ENCODE data around the gene ADGRL3.

Gene ADGRL3

DNA sequence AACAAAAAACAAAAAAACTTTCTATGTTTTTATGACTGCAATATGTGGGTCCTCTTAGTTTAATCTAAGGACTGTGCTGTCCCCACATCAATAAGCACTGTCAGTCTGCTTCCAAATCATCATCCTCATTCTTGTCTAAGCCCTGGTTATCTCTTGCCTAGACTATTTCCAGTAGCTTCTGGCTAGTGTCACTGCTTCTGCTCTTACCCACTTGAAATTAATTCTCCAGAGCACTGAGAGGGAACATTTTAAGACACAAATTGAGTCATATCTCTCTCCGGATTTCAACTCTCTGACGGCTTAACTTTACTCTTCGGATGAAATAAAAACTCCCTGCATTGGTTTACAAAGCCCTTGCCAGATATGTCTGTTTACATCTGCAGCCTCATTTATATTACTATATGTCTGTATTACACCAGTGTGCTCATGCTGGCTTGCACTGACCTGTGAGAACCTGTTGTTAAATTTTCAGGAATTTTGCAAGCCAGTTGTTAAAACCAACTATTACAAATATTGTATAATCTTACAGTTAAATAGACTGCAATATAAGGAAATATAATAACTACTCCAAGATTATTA is 345.9 kb downstream of the ADGRL3 start:
- no peak for FAIRE-seq
- TF ChIP-seq POLR2A (IDR thresholded peaks at IDR 0.05; ENCODE audit: low read depth, low read length): no peak

DNA sequence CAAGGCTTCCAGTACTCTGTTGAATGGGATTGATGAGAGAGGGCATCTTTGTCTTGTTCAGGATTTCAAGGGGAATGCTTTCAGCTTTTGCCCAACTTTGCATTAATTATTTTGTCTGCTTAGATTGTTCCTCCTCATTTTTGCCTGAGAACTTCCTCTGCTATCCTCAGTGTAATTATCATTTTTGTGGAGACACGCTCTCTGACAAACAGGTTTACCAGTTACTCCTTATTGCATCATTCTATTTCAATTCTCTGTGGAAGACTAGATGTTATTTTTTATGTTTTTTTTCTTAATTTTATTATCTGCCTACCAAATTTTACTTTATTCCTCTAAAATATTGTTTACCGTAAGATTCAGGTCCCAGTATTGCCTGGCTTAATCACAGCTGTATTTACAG is 349.2 kb downstream of the ADGRL3 start:
- no peak for DNase-seq (ENCODE audit: insufficient read length, low spot score)
- no peak for FAIRE-seq
- TF ChIP-seq POLR2A (IDR thresholded peaks at IDR 0.05; ENCODE audit: low read depth, low read length): no peak

More for the DNA sequence above, 345.9 kb downstream of the ADGRL3 start:
- no peak for DNase-seq (ENCODE audit: insufficient read length, low spot score)

DNA sequence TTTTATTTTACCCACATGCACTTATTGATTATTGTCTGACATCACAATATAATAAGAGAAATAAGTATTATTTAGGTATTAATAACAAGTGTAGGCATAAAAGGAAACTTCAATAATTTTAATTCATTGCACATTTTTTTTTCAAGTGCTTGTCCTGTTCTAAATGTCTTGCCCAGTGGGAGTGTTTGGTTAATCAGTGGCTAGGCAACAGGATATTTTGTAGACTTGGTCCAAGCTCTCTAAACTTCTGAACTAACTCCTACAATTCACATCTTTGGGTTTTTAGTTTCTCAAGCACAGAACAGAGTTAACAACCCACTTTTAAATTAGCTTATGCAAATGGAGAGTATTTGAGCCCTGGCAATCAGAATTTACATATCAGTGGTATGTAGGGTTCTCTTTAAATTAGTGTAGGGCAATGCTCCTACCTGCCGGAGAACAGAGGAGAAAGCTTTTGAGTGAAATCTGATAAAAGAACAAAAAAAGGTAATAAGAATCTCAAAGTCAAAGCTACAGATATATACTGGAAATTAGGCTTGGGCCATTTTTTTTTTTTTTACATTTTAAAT is 353.5 kb downstream of the ADGRL3 start:
- no peak for TF ChIP-seq POLR2A (IDR thresholded peaks at IDR 0.05; ENCODE audit: low read depth, low read length)
- no peak for DNase-seq (ENCODE audit: insufficient read length, low spot score)
- FAIRE-seq: no peak

DNA sequence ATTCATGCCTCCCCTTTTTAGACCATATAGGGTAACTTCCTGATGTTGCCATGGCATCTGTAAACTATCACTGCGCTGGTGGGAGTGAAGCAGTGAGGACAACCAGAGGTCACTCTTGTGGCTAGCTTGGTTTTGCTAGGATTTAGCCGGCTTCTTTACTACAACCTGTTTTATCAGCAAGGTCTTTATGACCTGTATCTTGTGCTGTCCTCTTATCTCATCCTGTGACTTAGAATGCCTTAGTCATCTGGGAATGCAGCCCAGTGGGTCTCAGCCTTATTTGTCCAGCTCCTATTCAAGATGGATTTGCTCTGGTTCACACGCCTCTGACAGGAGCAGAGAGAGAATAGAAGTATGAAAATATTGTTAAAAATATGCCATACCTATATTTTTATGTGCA is 355.7 kb downstream of the ADGRL3 start:
- no peak for DNase-seq (ENCODE audit: insufficient read length, low spot score)
- TF ChIP-seq POLR2A (IDR thresholded peaks at IDR 0.05; ENCODE audit: low read depth, low read length): no peak
- FAIRE-seq: no peak

DNA sequence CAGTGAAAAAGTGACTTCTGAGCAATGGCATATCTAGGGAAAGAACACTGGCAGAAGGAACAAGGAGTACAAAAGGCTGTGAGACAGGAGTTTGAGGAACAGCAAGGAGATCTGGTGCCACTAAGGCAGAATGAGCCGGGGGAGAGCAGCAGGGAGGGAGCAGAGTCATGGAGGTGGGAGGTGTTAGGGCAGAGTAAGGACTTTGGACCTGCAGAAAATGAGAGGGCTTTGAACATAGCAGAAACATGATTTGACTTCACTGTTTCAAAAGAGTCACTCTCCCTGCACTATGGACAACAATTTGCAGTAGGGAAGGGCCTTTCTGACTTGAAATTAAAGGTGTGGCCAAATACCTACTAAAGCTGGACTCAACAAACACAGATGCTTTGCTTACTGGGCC is 356.2 kb downstream of the ADGRL3 start:
- FAIRE-seq: no peak
- TF ChIP-seq POLR2A (IDR thresholded peaks at IDR 0.05; ENCODE audit: low read depth, low read length): no peak
- no peak for DNase-seq (ENCODE audit: insufficient read length, low spot score)

DNA sequence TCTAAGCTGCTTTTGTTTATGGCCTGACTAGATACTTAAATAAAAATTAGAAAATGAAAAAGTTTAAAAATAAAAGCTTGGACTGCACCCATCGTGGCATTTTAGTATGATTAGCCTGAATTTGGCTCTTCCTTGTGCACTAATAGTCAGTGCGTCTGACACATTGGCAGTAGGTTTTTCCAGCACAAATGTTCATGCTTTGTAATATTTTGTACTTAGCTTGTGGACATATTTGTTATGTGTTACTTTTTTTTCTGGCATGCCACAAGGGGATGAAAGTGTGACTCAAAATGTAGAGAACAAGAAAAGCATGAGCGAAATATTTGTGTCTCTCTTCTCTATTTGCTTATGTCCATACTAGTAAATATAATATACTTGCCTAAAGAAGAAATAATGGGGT is 359.3 kb downstream of the ADGRL3 start:
- no peak for TF ChIP-seq POLR2A (IDR thresholded peaks at IDR 0.05; ENCODE audit: low read depth, low read length)
- DNase-seq (ENCODE audit: insufficient read length, low spot score) (no peak), FAIRE-seq (no peak)

DNA sequence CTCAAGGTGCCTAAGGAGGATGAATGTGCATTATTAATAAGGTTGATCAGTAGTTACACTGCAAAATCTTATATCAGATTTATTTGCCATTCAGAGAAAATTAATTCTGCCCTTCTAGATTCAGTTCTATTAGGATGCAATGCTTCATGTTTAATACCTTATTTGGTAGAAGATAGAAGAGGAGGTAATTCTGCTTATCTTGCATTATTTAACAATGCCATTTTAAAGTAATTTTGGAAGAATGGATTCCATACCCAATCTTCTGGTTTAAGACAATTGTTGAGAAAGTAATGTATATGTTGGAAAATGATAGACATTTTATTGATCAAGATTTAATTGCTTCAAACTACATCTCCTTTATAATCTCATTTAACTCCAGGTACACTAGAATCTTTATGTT is 360.9 kb downstream of the ADGRL3 start:
- DNase-seq (ENCODE audit: insufficient read length, low spot score) (no peak), FAIRE-seq (no peak)

DNA sequence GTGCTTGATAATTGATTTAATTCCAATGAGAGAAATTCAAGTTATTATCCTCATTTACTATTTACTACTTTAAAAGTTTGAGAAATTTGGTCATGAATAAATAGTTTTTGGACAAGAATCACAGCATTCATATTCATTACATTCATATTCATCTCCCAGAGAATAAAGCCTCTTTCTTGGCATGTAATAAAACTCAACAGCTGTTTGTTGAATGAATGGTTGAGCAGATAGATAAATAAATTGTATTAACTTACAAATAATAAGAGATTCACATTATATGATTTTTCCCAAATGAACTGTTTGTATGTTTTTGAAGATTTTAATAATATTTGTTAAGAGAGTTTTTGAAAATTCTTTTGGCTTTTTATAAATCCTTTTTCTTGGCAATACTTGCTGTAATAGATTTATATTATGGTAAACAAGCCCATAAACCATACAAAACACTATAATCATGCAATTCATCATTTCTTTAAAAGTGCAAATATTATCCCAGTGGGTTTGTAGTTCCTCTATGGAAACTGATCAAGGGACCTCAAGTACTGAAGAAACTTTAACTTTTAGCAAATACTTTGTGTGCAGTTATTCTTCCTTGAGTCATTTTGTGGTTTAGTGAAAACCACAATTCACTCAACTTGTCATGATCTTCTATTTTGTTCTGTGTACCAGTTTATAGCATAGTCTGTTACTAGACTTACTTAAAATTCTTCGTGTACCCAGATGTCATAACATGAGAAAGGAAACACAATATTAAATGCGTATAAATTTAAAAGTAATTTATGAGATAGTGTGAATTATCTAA is 371.8 kb downstream of the ADGRL3 start:
- FAIRE-seq (no peak), DNase-seq (ENCODE audit: insufficient read length, low spot score) (no peak)

More for the DNA sequence above, 360.9 kb downstream of the ADGRL3 start:
- TF ChIP-seq POLR2A (IDR thresholded peaks at IDR 0.05; ENCODE audit: low read depth, low read length): no peak

DNA sequence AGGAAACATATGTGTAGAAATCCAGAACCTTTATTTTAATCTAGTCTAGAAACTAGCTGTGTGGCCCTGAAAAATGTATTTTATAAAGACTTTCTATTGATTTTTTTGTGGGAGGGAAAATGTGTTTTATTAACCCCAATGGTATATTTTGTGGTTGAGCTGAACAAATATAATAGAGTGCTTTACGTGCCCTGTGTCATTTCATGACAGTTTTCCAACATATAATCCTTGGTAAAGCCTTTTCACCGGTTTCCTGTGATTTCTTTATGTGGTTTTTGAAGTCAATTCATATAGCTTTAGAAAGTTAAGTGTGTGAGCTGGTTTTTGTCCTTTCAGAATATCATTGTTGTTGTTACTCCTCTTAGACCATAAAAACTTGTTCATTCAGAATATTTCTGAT is 375.7 kb downstream of the ADGRL3 start:
- no peak for TF ChIP-seq POLR2A (IDR thresholded peaks at IDR 0.05; ENCODE audit: low read depth, low read length)
- DNase-seq (ENCODE audit: insufficient read length, low spot score) (no peak), FAIRE-seq (no peak)

More for the DNA sequence above, 371.8 kb downstream of the ADGRL3 start:
- no peak for TF ChIP-seq POLR2A (IDR thresholded peaks at IDR 0.05; ENCODE audit: low read depth, low read length)

DNA sequence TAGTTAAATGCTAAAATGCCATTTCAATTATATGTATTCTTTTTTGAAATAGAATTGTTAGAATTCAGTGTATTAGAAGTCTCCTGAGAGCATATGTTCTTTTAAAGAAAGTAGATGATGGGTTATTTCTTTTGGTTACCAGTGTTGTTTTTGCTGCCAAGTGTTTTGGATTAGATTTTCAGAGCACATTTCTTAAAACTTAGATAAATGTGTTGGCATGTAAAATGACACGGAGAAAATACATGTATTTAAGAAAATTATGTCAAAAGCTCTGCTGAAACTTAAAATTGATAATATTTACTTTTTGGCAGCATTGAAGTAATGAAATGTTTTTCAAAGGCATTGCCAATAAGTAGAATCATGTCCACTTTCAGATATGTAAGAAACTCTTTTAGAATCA is 379.7 kb downstream of the ADGRL3 start:
- no peak for FAIRE-seq
- no peak for TF ChIP-seq POLR2A (IDR thresholded peaks at IDR 0.05; ENCODE audit: low read depth, low read length)
- DNase-seq (ENCODE audit: insufficient read length, low spot score): no peak

DNA sequence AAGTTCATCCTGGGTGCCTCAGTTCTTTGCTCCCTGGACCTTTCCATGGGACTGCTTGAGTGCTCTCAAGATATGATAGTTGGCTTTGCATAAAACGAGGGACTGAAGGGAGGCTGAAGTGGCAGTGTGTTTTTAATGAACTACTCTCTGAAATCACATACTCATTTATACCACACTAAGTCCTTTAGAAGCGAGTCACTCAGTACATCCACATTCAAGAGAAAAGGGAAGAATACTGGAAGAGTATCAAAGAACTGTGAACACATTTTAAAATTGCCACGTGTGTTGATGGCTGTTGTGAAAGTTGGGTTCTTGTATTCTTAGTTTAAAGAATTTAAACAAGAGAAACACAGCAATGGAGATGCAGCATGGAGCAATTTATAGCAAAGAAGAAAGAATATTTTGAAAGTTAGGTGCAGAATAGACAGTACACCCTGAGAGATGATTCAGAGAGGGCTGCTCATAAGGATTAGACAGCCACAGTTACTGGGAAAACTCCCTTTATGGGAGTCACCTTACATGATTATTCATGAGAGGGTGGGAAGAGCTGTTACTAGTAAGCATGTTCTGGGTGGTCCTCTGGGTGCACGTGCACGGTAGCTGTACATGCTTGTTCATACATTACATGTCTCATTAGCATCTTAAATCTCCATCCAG is 380.7 kb downstream of the ADGRL3 start:
- DNase-seq (ENCODE audit: insufficient read length, low spot score) (no peak), FAIRE-seq (no peak)
- TF ChIP-seq POLR2A (IDR thresholded peaks at IDR 0.05; ENCODE audit: low read depth, low read length): no peak

DNA sequence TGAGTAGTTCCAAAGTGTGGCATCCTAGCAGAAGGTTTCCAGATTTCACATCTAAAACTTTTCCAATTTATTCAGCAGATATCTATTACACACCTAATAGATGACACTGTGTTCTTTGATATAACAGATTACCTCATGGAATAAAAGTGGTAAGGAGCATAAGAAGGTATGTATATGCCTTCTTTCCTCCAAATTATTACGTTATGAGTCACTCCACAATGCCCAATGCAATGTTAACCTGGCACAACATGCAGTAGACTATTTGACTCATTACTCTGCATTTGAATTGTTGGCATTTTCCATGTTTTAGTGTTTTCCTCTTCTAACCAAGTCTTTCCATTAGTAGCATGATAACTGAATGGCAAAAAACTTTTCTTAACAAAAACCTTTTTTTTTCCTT is 383.6 kb downstream of the ADGRL3 start:
- TF ChIP-seq POLR2A (IDR thresholded peaks at IDR 0.05; ENCODE audit: low read depth, low read length): no peak
- FAIRE-seq (no peak), DNase-seq (ENCODE audit: insufficient read length, low spot score) (no peak)

DNA sequence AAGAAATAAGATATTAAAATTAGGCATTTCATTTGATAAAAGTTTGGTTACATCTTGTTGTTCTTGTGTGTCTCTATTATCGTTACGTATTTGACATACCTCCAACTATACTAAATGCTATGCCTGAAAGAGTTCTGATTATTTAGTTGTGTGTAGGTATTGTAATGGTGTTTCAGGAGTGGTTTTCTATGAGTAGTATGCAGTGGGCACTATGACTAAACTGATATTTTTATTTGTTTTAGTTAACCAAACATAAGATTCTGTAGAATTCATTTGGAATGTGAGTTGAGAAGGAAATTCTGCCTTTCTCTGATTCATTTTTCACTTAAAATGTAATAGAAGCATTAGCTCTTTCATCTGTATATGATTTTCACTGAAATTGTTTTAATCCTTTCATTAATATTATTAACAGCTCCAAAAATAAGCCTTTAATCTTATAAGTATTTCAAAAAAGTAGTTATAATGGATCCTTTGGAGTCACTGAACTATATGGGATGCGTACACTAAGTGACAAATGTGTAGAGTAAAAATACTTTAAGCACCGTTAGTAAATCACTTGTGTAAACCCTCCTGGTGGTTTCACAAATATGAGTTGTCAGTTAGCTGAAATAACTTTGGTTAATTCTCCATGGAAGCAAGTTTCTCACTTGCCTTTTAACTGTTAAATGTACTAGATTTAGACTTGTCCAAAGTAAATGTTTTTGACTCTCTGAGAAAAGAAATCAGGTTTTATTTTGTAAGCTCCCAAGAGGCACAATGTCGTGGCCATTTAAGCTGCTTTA is 388.7 kb downstream of the ADGRL3 start:
- no peak for TF ChIP-seq POLR2A (IDR thresholded peaks at IDR 0.05; ENCODE audit: low read depth, low read length)
- DNase-seq (ENCODE audit: insufficient read length, low spot score): no peak
- no peak for FAIRE-seq

DNA sequence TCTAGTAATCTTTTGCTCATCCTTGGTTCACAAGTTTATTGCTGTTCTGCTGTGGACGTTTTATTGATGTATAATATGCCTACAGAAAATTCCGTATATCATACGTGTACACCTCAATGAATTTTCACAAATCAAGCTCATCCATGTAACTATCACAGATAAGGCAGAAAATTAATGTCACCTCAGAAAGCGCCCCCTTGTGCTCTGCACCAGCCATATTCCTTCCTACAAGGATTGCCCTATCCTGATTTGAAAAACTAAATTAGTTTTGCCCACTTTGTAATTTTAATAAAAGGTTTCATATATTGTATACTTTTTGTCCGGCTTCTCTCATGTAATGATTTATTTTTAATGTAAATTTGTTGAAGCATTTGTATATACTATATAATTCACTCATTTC is 390.8 kb downstream of the ADGRL3 start:
- no peak for DNase-seq (ENCODE audit: insufficient read length, low spot score)
- FAIRE-seq: no peak

More for the DNA sequence above, 390.8 kb downstream of the ADGRL3 start:
- no peak for TF ChIP-seq POLR2A (IDR thresholded peaks at IDR 0.05; ENCODE audit: low read depth, low read length)

Measured in H54 (cell line).